Measurements from ENCODE around the gene STUM. TPM values are rescaled to one million over a fixed set of nuclear protein-coding genes. Genes with fewer than 3 reads are reported as not detected.

The STUM gene
- total RNA-seq, 1 donor from 2014 or later, result 3.0 TPM

DNA sequence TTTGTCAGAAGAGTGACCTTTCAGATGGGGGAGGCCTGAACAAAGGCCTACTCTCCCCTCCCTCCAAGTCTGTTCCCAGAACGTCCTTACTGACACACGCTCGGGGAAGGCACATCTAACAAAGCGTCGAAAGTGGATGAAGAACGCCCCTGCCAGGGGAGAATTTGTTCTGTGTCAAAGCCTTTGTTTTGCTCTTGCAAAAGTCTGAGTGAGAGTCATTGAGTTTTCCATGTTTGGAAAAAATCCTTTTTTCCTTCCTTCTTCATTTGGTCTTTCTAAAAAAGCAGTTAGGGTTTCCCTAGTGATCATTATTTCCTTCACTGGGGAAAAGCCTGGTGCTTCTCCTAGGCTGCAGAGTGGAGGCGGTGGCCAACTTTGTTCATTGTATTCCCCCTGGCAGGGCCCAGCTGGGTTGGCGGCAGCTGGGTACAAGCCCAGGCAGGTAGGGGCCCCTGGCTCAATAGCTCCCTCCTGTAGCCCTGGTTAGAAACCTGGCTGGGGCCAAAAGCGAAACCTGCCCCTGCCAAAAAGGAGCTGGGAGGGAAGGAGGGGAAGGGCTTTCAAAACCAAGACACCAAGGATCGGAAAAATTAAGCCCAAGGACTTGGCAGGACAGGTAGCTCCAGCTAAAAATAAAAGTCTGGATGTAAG is 109.5 kb downstream of the STUM start:
- intact Hi-C loops (cut with DNase I), result loop anchor here (1.0 kb wide), 2 partner anchors 22 to 45 kb away; no protein-coding TSS in a partner anchor
- TF ChIP-seq, protein P1, sequence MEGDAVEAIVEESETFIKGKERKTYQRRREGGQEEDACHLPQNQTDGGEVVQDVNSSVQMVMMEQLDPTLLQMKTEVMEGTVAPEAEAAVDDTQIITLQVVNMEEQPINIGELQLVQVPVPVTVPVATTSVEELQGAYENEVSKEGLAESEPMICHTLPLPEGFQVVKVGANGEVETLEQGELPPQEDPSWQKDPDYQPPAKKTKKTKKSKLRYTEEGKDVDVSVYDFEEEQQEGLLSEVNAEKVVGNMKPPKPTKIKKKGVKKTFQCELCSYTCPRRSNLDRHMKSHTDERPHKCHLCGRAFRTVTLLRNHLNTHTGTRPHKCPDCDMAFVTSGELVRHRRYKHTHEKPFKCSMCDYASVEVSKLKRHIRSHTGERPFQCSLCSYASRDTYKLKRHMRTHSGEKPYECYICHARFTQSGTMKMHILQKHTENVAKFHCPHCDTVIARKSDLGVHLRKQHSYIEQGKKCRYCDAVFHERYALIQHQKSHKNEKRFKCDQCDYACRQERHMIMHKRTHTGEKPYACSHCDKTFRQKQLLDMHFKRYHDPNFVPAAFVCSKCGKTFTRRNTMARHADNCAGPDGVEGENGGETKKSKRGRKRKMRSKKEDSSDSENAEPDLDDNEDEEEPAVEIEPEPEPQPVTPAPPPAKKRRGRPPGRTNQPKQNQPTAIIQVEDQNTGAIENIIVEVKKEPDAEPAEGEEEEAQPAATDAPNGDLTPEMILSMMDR (IDR thresholded peaks at IDR 0.05), result no peak
- H3K4me3 ChIP-seq, result no peak overlapping the region
- no peaks in the 10 kb centered on the region for H3K9me3 ChIP-seq
- no peaks in the 10 kb centered on the region for H3K36me3 ChIP-seq
- H3K4me1 ChIP-seq, result peaks cover 39 to 79% of the 10 kb centered on the region in 2 donors
- no peaks in the 10 kb centered on the region for H3K27me3 ChIP-seq
- DNase-seq (ENCODE audit: low spot score in 2 of 2), result no peak
- H3K27ac ChIP-seq, result peak overlapping the region; percentile 77 to 91

GRCh38 chr1:226658546-226659125 is 110.1 kb downstream of the STUM start:
- H3K9me3 ChIP-seq, result no peaks in the 10 kb centered on the region
- no peak for DNase-seq (ENCODE audit: low spot score in 2 of 2)
- no peaks in the 10 kb centered on the region for H3K27me3 ChIP-seq
- TF ChIP-seq, protein P1 (IDR thresholded peaks at IDR 0.05), result no peak
- H3K36me3 ChIP-seq, result no peaks in the 10 kb centered on the region
- H3K4me1 ChIP-seq, result peaks cover 45 to 86% of the 10 kb centered on the region in 2 donors
- peak overlapping the region; percentile 91 to 95 for H3K27ac ChIP-seq
- no peak overlapping the region for H3K4me3 ChIP-seq
- intact Hi-C loops (cut with DNase I), result no loop called here

Other genes with a start within 250 kb of the STUM start
- 0.43 TPM for gene LIN9, start 239.6 kb upstream of the STUM start, total RNA-seq
- gene PARP1, start 140.7 kb upstream of the STUM start, total RNA-seq, result 37.1 TPM
- 27.5 TPM for gene ITPKB, start 190.5 kb downstream of the STUM start, total RNA-seq